Mucosa of gallbladder (tissue), 1 donor: ENCODE results near the gene ELOVL5. TPM values are rescaled to one million over a fixed set of nuclear protein-coding genes. Genes with fewer than 3 reads are reported as not detected.

ENCODE experiments used
- DNase-seq: peaks from one replicate; pipeline ENCODE4 v3.0.0-alpha.2; 2020; ENCODE audit warnings: low spot score
- total RNA-seq: library from RNA; stranded (reverse); gene quantifications from one replicate; pipeline ENCODE4 v1.2.1, GENCODE V29; 2021
- donor health status: DM: no; HTN: no; CAD: no.

Gene ELOVL5
- total RNA-seq, 1 donor from 2014 or later: 83.3 TPM

DNA sequence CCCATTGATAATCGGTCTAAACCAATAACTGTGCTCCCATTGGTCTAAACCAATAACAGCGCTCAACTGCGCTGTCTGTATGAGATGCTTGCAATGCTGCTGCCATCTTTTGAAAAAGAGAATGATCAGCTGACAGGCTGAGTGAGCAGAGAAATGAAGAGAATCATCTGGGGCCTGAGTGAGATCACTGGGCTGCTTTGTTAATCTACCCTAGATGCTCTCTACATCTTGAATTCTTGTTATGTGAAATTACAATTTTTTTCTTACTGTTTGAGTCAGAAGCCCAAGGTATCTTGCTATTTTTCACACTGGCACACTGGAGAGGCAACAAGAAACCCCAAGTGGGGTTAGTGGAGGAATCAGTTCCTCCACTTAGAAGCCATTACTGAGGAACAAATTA lies 108.6 kb downstream of the ELOVL5 start:
- DNase-seq: no peak

DNA sequence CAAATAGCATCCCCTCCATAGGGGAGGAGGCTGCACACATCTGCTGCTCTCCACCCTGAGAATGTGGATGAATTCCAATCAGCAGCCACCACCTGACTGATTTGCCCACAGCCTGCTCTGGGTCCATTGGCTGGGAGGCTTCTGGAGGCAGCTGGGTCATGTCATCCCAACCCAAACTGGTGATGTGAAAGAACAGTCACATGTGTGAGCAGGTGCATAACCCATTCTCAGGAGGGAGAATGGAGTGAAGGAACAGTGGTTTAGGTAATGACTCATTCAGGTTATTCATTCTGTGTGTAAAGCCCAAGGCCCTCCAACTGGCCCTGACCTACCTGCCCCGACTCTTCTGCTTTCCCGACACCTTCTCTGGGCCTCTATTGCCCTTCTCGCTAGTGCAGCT lies 109.2 kb downstream of the ELOVL5 start:
- no peak for DNase-seq

DNA sequence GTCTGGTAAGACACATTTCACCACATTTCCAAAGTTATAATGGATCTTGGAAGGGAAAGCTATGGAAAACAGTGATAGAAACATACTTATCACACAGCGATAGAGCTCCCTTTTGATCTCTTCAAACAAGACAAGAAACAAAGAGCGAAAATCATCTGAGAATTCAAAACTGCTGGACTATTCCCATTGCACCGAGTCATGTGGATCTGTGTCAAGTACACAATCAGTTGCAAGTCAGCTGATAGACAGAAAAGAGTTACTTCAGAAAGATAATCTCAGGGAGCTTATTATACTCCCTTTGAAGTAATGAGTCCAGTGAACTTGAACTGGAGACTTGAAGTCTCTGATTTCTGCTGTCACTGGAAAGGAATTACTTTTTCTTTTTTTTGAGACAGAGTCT lies 110.4 kb downstream of the ELOVL5 start:
- no peak for DNase-seq

DNA sequence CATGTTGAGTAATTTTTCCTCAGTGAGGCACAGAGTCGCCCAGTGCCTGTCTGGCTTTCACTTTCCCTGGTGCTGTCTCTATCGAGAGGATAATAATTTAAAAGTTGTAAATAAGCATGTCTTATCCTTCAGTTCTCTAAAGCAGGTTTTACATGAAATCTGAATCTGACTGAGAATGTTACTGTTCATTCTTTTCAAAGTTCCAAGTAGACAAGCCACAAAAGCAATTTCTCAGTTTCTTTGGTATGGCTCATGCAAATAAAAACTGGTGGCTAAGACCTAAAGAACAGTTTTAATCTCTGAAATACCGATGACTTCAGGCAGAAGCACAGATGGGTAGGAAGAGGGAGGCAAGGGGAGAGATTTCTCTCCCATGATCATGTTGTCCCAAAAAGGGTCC lies 112.5 kb downstream of the ELOVL5 start:
- no peak for DNase-seq

DNA sequence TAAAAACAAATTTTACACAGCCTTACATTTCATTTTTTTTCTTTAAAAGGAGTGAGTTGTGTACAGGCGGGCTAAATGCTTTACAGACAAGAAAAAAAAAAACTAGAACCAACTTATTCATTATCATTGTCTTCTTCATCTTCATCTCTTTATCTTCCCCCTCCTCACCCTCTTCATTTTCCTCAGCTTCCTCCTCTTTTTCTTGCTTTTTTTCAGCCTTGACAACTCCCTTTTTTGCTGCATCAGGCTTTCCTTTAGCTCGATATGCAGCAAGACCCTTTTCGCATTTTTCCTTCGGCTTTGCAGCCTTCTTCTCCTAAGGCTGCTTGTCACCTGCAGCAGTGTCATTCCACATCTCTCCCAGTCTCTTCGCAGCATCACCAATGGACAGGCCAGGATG lies 113.2 kb downstream of the ELOVL5 start:
- DNase-seq: no peak

DNA sequence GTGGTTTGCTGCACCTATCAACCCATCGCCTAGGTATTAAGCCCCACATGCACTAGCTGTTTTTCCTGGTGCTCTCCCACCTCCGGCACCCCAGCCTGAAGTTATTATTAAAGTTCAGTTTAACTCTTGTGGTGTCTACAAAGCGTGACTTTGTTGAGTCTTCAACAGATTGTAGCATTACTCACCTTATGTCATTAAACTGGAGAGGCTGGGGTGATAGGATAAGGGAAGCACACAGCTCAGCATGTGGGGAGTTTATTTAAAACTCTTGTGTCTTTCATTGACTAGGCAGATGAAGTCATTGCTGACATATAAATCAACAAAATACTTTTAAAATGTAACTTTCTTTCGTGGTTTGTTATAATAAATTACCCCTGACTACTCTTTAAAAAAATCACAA lies 115.4 kb downstream of the ELOVL5 start:
- no peak for DNase-seq

DNA sequence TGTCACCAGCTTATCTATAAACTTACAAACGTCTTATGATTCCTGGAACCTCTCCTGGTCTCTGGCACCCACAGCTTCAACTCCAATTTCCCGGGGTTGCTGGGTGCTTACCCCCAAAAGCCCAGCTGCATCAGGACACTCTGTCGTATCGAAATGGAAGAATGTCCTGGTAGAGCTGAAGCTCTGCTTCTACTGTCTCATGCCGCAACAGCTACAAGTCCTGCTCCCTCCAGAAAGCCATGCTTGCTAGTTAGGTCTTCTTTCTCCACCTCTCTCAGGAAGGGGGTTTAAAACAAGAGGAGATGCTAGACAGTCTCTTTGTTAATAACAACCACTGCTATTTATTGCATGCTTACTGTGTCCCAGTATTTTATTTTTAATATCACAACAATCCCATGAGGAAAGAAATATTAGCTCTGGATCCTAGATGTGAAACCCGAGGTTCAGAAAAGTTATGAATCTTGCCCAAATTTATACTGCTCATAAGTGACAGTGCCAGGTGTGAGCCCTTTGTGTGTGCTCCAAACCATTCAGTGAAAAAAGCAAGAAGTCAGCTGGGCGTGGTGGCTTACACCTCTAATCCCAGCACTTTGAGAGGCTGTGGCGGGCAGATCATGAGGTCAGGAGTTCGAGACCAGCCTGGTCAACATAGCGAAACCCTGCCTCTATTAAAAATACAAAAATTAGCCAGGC lies 117.8 kb downstream of the ELOVL5 start:
- no peak for DNase-seq

DNA sequence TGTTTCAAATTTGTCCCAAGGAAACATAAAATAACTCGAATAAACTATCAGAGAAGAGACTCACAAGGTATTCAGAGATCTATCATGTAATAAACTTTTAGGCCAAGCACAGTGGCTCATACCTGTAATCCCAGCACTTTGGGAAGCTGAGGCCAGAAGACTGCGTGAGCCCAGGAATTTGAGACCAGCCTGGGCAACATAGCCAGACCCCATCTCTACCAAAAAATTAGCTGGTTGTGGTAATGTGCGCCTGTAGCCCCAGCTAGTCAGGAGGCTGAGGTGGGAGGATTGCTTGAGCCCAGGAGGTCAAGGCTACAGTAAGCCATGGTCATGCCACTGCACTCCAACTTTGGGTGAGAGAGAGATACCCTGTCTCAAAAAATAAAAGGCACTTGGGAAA lies 120.9 kb downstream of the ELOVL5 start:
- DNase-seq: no peak

DNA sequence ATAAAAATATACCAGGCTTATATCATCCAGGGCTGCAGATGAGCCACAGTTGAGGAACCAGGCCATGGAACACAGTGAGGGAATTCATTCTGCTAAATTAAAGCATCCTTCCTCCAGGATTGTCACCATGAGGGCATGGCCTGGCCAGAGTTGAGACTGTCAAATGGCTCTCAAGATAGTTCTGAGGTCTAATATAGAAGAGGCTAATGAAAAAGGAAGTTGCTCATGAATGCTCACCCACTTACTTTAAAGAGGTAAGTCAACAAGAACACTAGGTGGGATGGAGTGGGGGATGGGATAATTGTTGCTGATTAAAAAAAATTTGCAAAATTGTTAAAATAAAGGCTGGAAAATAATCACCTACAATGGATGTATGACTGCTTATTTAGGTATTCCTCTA lies 128.1 kb downstream of the ELOVL5 start:
- DNase-seq: no peak

Other genes with a start within 250 kb of the ELOVL5 start
- gene GCM1, start 200.1 kb downstream of the ELOVL5 start, total RNA-seq: not detected
- gene GCLC, start 196.2 kb upstream of the ELOVL5 start, total RNA-seq: 63.9 TPM